Mucosa of descending colon (tissue), 3 donors: ENCODE results near the gene NR0B2. TPM values are rescaled to one million over a fixed set of nuclear protein-coding genes. Genes with fewer than 3 reads are reported as not detected.

Source experiments
- ATAC-seq: fragments of 200-7000 bp; cut with Tn5 transposase; one replicate; pipeline ENCODE4 v1.9.1; 2020; ENCODE audit warnings: mild to moderate bottlenecking, moderate library complexity
- DNase-seq, 3 donors: peaks; one replicate each; pipeline ENCODE4 v3.0.0-alpha.2; 2020
- H3K36me3 ChIP-seq: fragments of 200-600 bp; one replicate; pipeline ENCODE4 v1.8.0; 2021; ENCODE audit warnings: low read depth, mild to moderate bottlenecking
- H3K4me1 ChIP-seq: fragments of 200-600 bp; one replicate; pipeline ENCODE4 v1.8.0; 2021; ENCODE audit warnings: low read depth, mild to moderate bottlenecking
- H3K4me3 ChIP-seq: fragments of 200-600 bp; one replicate; pipeline ENCODE4 v1.8.0; 2021; ENCODE audit warnings: mild to moderate bottlenecking
- H3K9me3 ChIP-seq: fragments of 200-600 bp; one replicate; pipeline ENCODE4 v1.8.0; 2021; ENCODE audit warnings: mild to moderate bottlenecking
- CTCF ChIP-seq: fragments of 200-600 bp; IDR thresholded peaks from one replicate; pipeline ENCODE4 v1.8.0; 2022; ENCODE audit warnings: antibody characterized with exemption, mild to moderate bottlenecking
- intact Hi-C, 2 donors: fragments of 100-400 bp; cut with DNase I in 1 of 2; cut with micrococcal nuclease in 1 of 2; formaldehyde crosslinking; loops; one replicate each; pipeline versions ENCODE4 v1.11.0 to v1.11.1; 2022; cut with DNase I, micrococcal nuclease
- total RNA-seq, 3 donors: library from RNA; stranded (reverse); fragmentation: NEBNext Ultra II Directional in 2 of 3; extraction: Animal tissue kit (Norgen Biotek cat#: 25700) in 2 of 3; gene quantifications; one replicate each; pipeline versions ENCODE4 v1.2.1 to v1.2.4, GENCODE V29; 2021 to 2023
- donor health status: DM: no; HTN: no; CAD: no; lungs with moderate emphysema.
- donor health status: DM: no; HTN: no; CAD: no.
- donor health status: DM: no; HTN: yes; CAD: no.

NR0B2 gene
- total RNA-seq, 3 donors from 2014 or later: 0.43 to 0.52 TPM; not detected in 1

GRCh38 chr1:26864610-26865480 lies 48.9 kb downstream of the NR0B2 start:
- Histone ChIP-seq H3K4me3 (peak overlapping the region; percentile 42), H3K9me3 (no peaks in the 10 kb centered on the region), H3K36me3 (no peaks in the 10 kb centered on the region), H3K4me1 (peaks cover 8% of the 10 kb centered on the region)
- no peak for TF ChIP-seq CTCF
- DNase-seq (peak; percentile 95 to 99 (median 98)), ATAC-seq (peak; percentile 80)
- intact Hi-C loops: no loop called here

- DNase-seq (peak in 1 of 3 donors; percentile 62), ATAC-seq (no peak)
- Histone ChIP-seq H3K36me3 (no peaks in the 10 kb centered on the region), H3K4me1 (peaks cover 8% of the 10 kb centered on the region), H3K4me3 (peak overlapping the region; percentile 42), H3K9me3 (no peaks in the 10 kb centered on the region)
- TF ChIP-seq CTCF: no peak
- intact Hi-C loops: no loop called here
Observed at GRCh38 chr1:26863685-26864077, 50.1 kb downstream of the NR0B2 start.

GRCh38 chr1:26862781-26863684 lies 50.7 kb downstream of the NR0B2 start, which contains the start of gene SFN:
Gene SFN, plus strand, starts transcription at chr1:26863149. Its CDS starts 64 bp downstream, at chr1:26863213.
- Histone ChIP-seq H3K36me3 (no peaks in the 10 kb centered on the region), H3K4me3 (peak within 1 kb of the TSS; percentile 42), H3K4me1 (peaks cover 8% of the 10 kb centered on the region), H3K9me3 (no peaks in the 10 kb centered on the region)
- intact Hi-C loops: no loop called here
- DNase-seq (peak; percentile 91 to 95 (median 91)), ATAC-seq (peak; percentile 77)
- TF ChIP-seq CTCF: peak; percentile 69

- Histone ChIP-seq H3K4me1 (peaks cover 8% of the 10 kb centered on the region), H3K4me3 (no peak overlapping the region), H3K9me3 (no peaks in the 10 kb centered on the region), H3K36me3 (no peaks in the 10 kb centered on the region)
- ATAC-seq (no peak), DNase-seq (peak in 2 of 3 donors; percentile 53 to 57)
- intact Hi-C loops: no loop called here
- TF ChIP-seq CTCF: no peak
Observed at GRCh38 chr1:26861889-26862378, 51.8 kb downstream of the NR0B2 start.

Other genes starting within 250 kb of the NR0B2 start
- gene ARID1A, start 218.0 kb downstream of the NR0B2 start, total RNA-seq: 10 to 100 TPM; 59.9 to 81.2 (median 65.4) TPM
- 10 to 100 TPM; 16.5 to 22.3 (median 17.5) TPM for gene PIGV, start 126.0 kb downstream of the NR0B2 start, total RNA-seq
- gene ZDHHC18, start 87.3 kb downstream of the NR0B2 start, total RNA-seq: 10 to 100 TPM; 22.8 to 30.5 (median 26.9) TPM
- gene SFN, start 50.8 kb downstream of the NR0B2 start, total RNA-seq: 100 to 1,000 TPM; 124 to 282 (median 191) TPM
- 10 to 100 TPM; 25.4 to 37.2 (median 27.0) TPM for gene GPN2, start 23.7 kb downstream of the NR0B2 start, total RNA-seq
- gene GPATCH3, start 13.5 kb downstream of the NR0B2 start, total RNA-seq: 10 to 100 TPM; 14.0 to 17.5 (median 14.5) TPM
- 10 to 100 TPM; 36.2 to 83.5 (median 43.1) TPM for gene NUDC, start 7.8 kb upstream of the NR0B2 start, total RNA-seq
- gene KDF1, start 46.5 kb upstream of the NR0B2 start, total RNA-seq: 10 to 100 TPM; 10.1 to 27.0 (median 20.4) TPM
- 10 to 100 TPM in 1 of 3 donors, 1 to 10 TPM in 2; 1.0 to 16.8 (median 3.0) TPM for gene TRNP1, start 79.7 kb upstream of the NR0B2 start, total RNA-seq
- gene TENT5B, start 98.9 kb upstream of the NR0B2 start, total RNA-seq: 10 to 100 TPM in 1 of 3 donors, 1 to 10 TPM in 1, under 1 TPM in 1; 0.43 to 29.7 (median 5.7) TPM
- 100 to 1,000 TPM in 1 of 3 donors, 10 to 100 TPM in 2; 77.9 to 126 (median 84.1) TPM for gene SLC9A1, start 241.2 kb upstream of the NR0B2 start, total RNA-seq